AG20443 (cell line): Measurements from ENCODE around the gene PAMR1.

ENCODE experiments used
- DNase-seq: peaks from one replicate; pipeline ENCODE4 v3.0.0; 2012; ENCODE audit warnings: low spot score, mixed read lengths

Gene PAMR1

GRCh38 chr11:35403765-35404387, 121.5 kb downstream of the PAMR1 start:
- no peak for DNase-seq

- no peak for DNase-seq
Measured at GRCh38 chr11:35402751-35403660, 122.4 kb downstream of the PAMR1 start.

- DNase-seq, result peak; percentile 53
Measured at GRCh38 chr11:35398881-35399280, 126.5 kb downstream of the PAMR1 start.

GRCh38 chr11:35394941-35395340, 130.5 kb downstream of the PAMR1 start:
- no peak for DNase-seq

GRCh38 chr11:35393098-35393497, 132.3 kb downstream of the PAMR1 start:
- DNase-seq, result no peak

- DNase-seq, result peak; percentile 89
Measured at GRCh38 chr11:35391922-35392688, 133.3 kb downstream of the PAMR1 start.

- no peak for DNase-seq
Measured at GRCh38 chr11:35390737-35391682, 134.4 kb downstream of the PAMR1 start.

- DNase-seq, result no peak
Measured at GRCh38 chr11:35389897-35390465, 135.4 kb downstream of the PAMR1 start.

GRCh38 chr11:35389112-35389511, 136.3 kb downstream of the PAMR1 start:
- DNase-seq, result no peak

GRCh38 chr11:35388061-35388460, 137.4 kb downstream of the PAMR1 start:
- no peak for DNase-seq

GRCh38 chr11:35387111-35387982, 138.1 kb downstream of the PAMR1 start:
- no peak for DNase-seq

- DNase-seq, result no peak
Measured at GRCh38 chr11:35383953-35384352, 141.5 kb downstream of the PAMR1 start.
